ENCODE measurements around the gene MRPL47.

Gene MRPL47

GRCh38 chr3:179590669-179591068 lies 13.8 kb downstream of the MRPL47 start:
- DNase-seq (ENCODE audit: low spot score): no peak

- peak; percentile 4 for DNase-seq (ENCODE audit: low spot score)
These were observed 15.3 kb downstream of the MRPL47 start for GRCh38 chr3:179589143-179589542.

GRCh38 chr3:179580992-179581391 lies 23.4 kb downstream of the MRPL47 start:
- DNase-seq (ENCODE audit: low spot score): no peak

GRCh38 chr3:179565496-179565895 lies 38.9 kb downstream of the MRPL47 start:
- DNase-seq (ENCODE audit: low spot score): peak; percentile 49

GRCh38 chr3:179563271-179563783 lies 41.1 kb downstream of the MRPL47 start:
- DNase-seq (ENCODE audit: low spot score): peak; percentile 72

- DNase-seq (ENCODE audit: low spot score): peak; percentile 100
These were observed 41.7 kb downstream of the MRPL47 start, which contains the start of gene ACTL6A for GRCh38 chr3:179562591-179563270. ACTL6A (plus strand) TSS chr3:179562926; CDS start chr3:179563093, 167 bp downstream.

- no peak for DNase-seq (ENCODE audit: low spot score)
These were observed 43.6 kb downstream of the MRPL47 start for GRCh38 chr3:179560791-179561190.

- DNase-seq (ENCODE audit: low spot score): peak; percentile 50
These were observed 45.6 kb downstream of the MRPL47 start for GRCh38 chr3:179558742-179559364.

- no peak for DNase-seq (ENCODE audit: low spot score)
These were observed 52.9 kb downstream of the MRPL47 start for GRCh38 chr3:179551349-179552105.

GRCh38 chr3:179546814-179547241 lies 57.6 kb downstream of the MRPL47 start:
- DNase-seq (ENCODE audit: low spot score): no peak

GRCh38 chr3:179544981-179545645 lies 59.3 kb downstream of the MRPL47 start:
- DNase-seq (ENCODE audit: low spot score): no peak

- DNase-seq (ENCODE audit: low spot score): no peak
These were observed 62.1 kb downstream of the MRPL47 start for GRCh38 chr3:179542375-179542774.

- no peak for DNase-seq (ENCODE audit: low spot score)
These were observed 62.8 kb downstream of the MRPL47 start for GRCh38 chr3:179541596-179541995.

- no peak for DNase-seq (ENCODE audit: low spot score)
These were observed 63.3 kb downstream of the MRPL47 start for GRCh38 chr3:179541094-179541493.

All from activated CD4-positive, alpha-beta T cell treated with anti-CD3 and anti-CD28 coated beads, Interleukin-2, Interleukin-4, amounts not matched to agents 100 ng/mL and 50 ng/mL, durations not matched to agents 16 hours and 8 hours (primary cell).